ENCODE results near the gene OR2V2. TPM values are rescaled to one million over a fixed set of nuclear protein-coding genes. Genes with fewer than 3 reads are reported as not detected.
A peak's percentile ranks its signal among the peaks of the same experiment; 100 is the strongest.

The OR2V2 gene
- total RNA-seq, 1 experiment from 2014 or later: not detected

GRCh38 chr5:181189363-181189961 lies 42.1 kb downstream of the OR2V2 start:
- CTCF ChIA-PET: interaction anchor here (0.6 kb wide), 1 partner anchor 18 kb away, joined by 4 read pairs; no protein-coding TSS in a partner anchor
- Histone ChIP-seq H3K27ac (ENCODE audit: low read depth, low read length, poor library complexity, severe bottlenecking) (peak overlapping the region; percentile 81), H3K27me3 (replicated peaks; ENCODE audit: insufficient read depth, low read depth, low read length, poor library complexity) (no peaks in the 10 kb centered on the region), H3K4me1 (ENCODE audit: insufficient read depth, low read length, poor library complexity, severe bottlenecking) (peaks cover 5% of the 10 kb centered on the region), H3K36me3 (ENCODE audit: insufficient read depth, low read length, poor library complexity, severe bottlenecking) (no peaks in the 10 kb centered on the region), H3K9me3 (ENCODE audit: low read depth, low read length, poor library complexity, severe bottlenecking) (no peaks in the 10 kb centered on the region), H3K4me3 (ENCODE audit: low read depth, low read length, poor library complexity, severe bottlenecking) (peak overlapping the region; percentile 71)
- intact Hi-C loops (cut with micrococcal nuclease; ENCODE audit: unreplicated experiment): loop anchor here (1.0 kb wide), 1 partner anchor 33 kb away; no protein-coding TSS in a partner anchor
- TF ChIP-seq EZH2 (IDR thresholded peaks at IDR 0.05; ENCODE audit: borderline replicate concordance, low read depth, low read length, poor library complexity, severe bottlenecking) (no peak), CTCF (conservative IDR thresholded peaks at IDR 0.05; ENCODE audit: low read depth, low read length) (no peak)
- DNase-seq (ENCODE audit: low spot score): peak; percentile 50
- no TSS peak for BruUV-seq (replicated peaks)
- POLR2A ChIA-PET (ENCODE audit: low non-redundant PET): no interaction called here

- no peaks in the 10 kb centered on the region for H3K27me3 ChIP-seq (replicated peaks; ENCODE audit: insufficient read depth, low read depth, low read length, poor library complexity)
- H3K36me3 ChIP-seq (ENCODE audit: insufficient read depth, low read length, poor library complexity, severe bottlenecking): no peaks in the 10 kb centered on the region
- H3K9me3 ChIP-seq (ENCODE audit: low read depth, low read length, poor library complexity, severe bottlenecking): no peaks in the 10 kb centered on the region
- intact Hi-C loops (cut with micrococcal nuclease; ENCODE audit: unreplicated experiment): loop anchor here (1.0 kb wide), 1 partner anchor 32 kb away; no protein-coding TSS in a partner anchor
- no TSS peak for BruUV-seq (replicated peaks)
- CTCF ChIA-PET: no interaction called here
- no peaks in the 10 kb centered on the region for H3K4me1 ChIP-seq (ENCODE audit: insufficient read depth, low read length, poor library complexity, severe bottlenecking)
- H3K4me3 ChIP-seq (ENCODE audit: low read depth, low read length, poor library complexity, severe bottlenecking): peak overlapping the region; percentile 71
- POLR2A ChIA-PET (ENCODE audit: low non-redundant PET): no interaction called here
- no peak for DNase-seq (ENCODE audit: low spot score)
- H3K27ac ChIP-seq (ENCODE audit: low read depth, low read length, poor library complexity, severe bottlenecking): no peak overlapping the region
- TF ChIP-seq EZH2 (IDR thresholded peaks at IDR 0.05; ENCODE audit: borderline replicate concordance, low read depth, low read length, poor library complexity, severe bottlenecking) (no peak), CTCF (conservative IDR thresholded peaks at IDR 0.05; ENCODE audit: low read depth, low read length) (no peak)
These were observed 42.8 kb downstream of the OR2V2 start for GRCh38 chr5:181189962-181190710.

DNA sequence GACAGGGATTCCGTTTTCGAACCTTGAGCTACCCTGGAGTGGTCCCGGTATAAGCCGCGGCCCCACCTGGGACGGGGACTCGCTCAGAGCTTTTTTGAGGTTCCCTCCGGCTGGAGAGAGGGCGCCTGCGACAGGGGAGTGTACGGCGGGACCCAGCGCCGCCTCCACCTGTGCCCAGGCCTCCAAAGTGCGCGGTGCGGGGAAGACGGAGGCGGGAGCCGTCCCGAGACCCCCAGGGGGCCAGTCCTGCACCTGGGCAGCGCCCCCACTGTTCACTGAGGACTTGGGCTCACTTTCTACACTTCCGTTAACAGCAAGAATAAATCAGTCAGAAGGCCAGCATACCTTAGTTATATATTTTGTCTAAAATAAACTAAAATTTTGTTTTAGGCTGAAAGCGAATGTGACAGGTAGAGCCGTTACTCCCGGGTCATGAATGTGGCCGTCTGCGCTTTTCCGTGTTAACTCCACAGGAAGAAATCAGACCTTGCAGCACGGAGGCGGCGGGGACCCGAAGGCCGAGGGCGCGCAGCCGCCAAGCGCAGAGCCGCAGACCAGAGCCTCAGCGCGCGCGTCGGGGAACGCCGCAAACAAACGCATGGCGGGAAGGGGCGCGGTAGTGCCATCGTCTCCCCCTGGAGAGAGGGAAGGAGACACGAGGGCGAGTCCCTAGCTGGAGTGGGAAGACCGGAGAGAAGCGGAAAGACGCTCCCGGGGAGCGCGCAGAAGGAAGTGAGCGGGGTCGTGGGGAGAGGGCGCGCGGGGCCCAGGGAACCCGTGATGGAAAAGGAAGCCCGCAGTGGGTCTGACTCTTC lies 43.5 kb downstream of the OR2V2 start:
- Histone ChIP-seq H3K9me3 (ENCODE audit: low read depth, low read length, poor library complexity, severe bottlenecking) (no peaks in the 10 kb centered on the region), H3K36me3 (ENCODE audit: insufficient read depth, low read length, poor library complexity, severe bottlenecking) (no peaks in the 10 kb centered on the region), H3K27me3 (replicated peaks; ENCODE audit: insufficient read depth, low read depth, low read length, poor library complexity) (no peaks in the 10 kb centered on the region), H3K4me1 (ENCODE audit: insufficient read depth, low read length, poor library complexity, severe bottlenecking) (no peaks in the 10 kb centered on the region), H3K4me3 (ENCODE audit: low read depth, low read length, poor library complexity, severe bottlenecking) (peak overlapping the region; percentile 71), H3K27ac (ENCODE audit: low read depth, low read length, poor library complexity, severe bottlenecking) (peak overlapping the region; percentile 84)
- ChIA-PET CTCF (no interaction called here), POLR2A (ENCODE audit: low non-redundant PET) (no interaction called here)
- intact Hi-C loops (cut with micrococcal nuclease; ENCODE audit: unreplicated experiment): loop anchor here (1.0 kb wide), 1 partner anchor 27 kb away; no protein-coding TSS in a partner anchor
- TF ChIP-seq EZH2 (IDR thresholded peaks at IDR 0.05; ENCODE audit: borderline replicate concordance, low read depth, low read length, poor library complexity, severe bottlenecking) (no peak), CTCF (conservative IDR thresholded peaks at IDR 0.05; ENCODE audit: low read depth, low read length) (peak; percentile 38; the same call in 1 of the 2 replicates)
- BruUV-seq (replicated peaks): no TSS peak
- peak; percentile 60 for DNase-seq (ENCODE audit: low spot score)
